ENCODE results near the gene PLBD1. TPM values are rescaled to one million over a fixed set of nuclear protein-coding genes. Genes with fewer than 3 reads are reported as not detected.
A peak's percentile ranks its signal among the peaks of the same experiment; 100 is the strongest.

The PLBD1 gene
- total RNA-seq, 3 donors from 2014 or later, result 22.6 to 82.4 (median 63.7) TPM

DNA sequence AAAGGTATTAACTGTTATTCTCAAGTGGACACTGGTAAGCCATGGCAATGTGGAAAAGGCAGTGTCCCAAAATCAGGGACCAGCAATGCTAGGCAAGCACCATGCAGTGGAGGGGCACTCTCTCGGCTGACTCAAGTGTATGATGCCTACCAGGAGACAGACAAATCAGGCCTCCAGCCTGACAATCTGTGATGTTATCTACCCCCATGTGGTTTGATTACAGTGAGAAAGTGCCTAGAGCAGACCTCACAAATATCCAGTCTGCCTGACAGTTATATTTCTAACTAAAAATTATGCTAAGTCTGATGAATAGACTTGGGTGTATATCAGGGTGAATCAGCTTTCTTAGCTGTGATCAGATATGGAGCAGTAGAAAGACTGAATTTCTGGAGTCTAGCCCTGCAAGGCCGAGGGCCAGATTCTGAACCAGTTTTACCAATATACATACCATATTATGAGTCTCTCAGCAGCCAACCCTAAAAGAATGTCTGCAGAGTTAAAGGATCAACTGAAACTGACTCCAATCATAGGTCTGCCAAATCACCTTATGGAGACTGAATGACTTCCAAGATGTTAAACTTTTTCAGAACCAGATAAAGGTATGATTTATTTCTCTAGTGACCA lies 3.2 kb downstream of the PLBD1 start:
- Histone ChIP-seq H3K9me3 (no peaks in the 10 kb centered on the region), H3K36me3 (ENCODE audit: low read depth) (no peaks in the 10 kb centered on the region), H3K4me3 (no peak overlapping the region), H3K4me1 (ENCODE audit: low read depth) (peaks cover 14% of the 10 kb centered on the region)
- TF ChIP-seq CTCF (IDR thresholded peaks at IDR 0.05), result no peak
- DNase-seq (no peak), ATAC-seq (no peak)
- intact Hi-C loops (cut with DNase I, micrococcal nuclease), result no loop called here

DNA sequence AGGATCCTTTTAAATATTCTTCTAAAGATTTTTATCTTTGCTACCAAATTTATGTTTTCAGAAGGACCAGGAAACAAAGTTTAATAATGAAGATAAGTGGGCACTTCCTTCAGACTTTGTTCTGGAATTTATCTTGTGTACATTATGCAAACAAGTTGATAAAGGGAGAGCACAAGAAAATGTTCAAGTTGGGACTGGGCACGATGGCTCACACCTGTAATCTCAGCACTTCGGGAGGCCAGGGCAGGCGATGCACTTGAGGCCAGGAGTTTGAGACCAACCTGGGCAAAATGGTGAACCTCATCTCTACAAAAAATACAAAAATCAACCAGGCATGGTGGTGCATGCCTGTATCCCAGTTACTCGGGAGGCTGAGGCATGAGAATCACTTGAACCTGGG lies 4.6 kb downstream of the PLBD1 start:
- DNase-seq, result peak in 1 of 3 donors; percentile 45
- no peaks in the 10 kb centered on the region for H3K36me3 ChIP-seq (ENCODE audit: low read depth)
- ATAC-seq, result peak; percentile 20
- no peaks in the 10 kb centered on the region for H3K9me3 ChIP-seq
- peaks cover 19% of the 10 kb centered on the region for H3K4me1 ChIP-seq (ENCODE audit: low read depth)
- TF ChIP-seq CTCF (IDR thresholded peaks at IDR 0.05), result no peak
- H3K4me3 ChIP-seq, result no peak overlapping the region
- intact Hi-C loops (cut with DNase I, micrococcal nuclease), result no loop called here

DNA sequence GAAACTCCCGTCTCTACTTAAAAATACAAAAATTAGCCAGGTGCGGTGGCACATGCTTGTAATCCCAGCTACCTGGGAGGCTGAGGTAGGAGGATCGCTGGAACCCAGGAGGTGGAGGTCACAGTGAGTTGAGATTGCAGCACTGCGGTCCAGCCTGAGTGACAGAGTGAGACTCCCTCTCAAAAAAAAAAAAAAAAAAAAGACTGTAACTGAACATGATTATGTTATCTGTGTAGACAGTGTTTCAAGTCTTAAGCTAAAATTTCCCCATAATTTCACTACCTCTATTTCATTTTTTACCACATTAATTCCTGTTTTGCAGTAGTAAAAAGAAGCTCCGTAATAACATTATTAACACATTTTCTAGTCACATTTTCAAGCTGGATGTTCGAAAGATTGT lies 5.4 kb downstream of the PLBD1 start:
- DNase-seq (no peak), ATAC-seq (no peak)
- Histone ChIP-seq H3K9me3 (no peaks in the 10 kb centered on the region), H3K4me1 (ENCODE audit: low read depth) (peaks cover 19% of the 10 kb centered on the region), H3K36me3 (ENCODE audit: low read depth) (no peaks in the 10 kb centered on the region), H3K4me3 (no peak overlapping the region)
- TF ChIP-seq CTCF (IDR thresholded peaks at IDR 0.05), result no peak
- intact Hi-C loops (cut with DNase I, micrococcal nuclease), result no loop called here

GRCh38 chr12:14561677-14562238 lies 5.9 kb downstream of the PLBD1 start:
- TF ChIP-seq CTCF (IDR thresholded peaks at IDR 0.05), result no peak
- ATAC-seq, result peak; percentile 14
- peaks cover 19% of the 10 kb centered on the region for H3K4me1 ChIP-seq (ENCODE audit: low read depth)

GRCh38 chr12:14560904-14561574 lies 6.6 kb downstream of the PLBD1 start:
- intact Hi-C loops (cut with DNase I, micrococcal nuclease), result no loop called here
- H3K4me1 ChIP-seq (ENCODE audit: low read depth), result peaks cover 19% of the 10 kb centered on the region
- DNase-seq (no peak), ATAC-seq (peak; percentile 76)
- TF ChIP-seq CTCF (IDR thresholded peaks at IDR 0.05), result no peak
- no peaks in the 10 kb centered on the region for H3K9me3 ChIP-seq
- H3K36me3 ChIP-seq (ENCODE audit: low read depth), result no peaks in the 10 kb centered on the region
- no peak overlapping the region for H3K4me3 ChIP-seq

More at GRCh38 chr12:14561677-14562238, 5.9 kb downstream of the PLBD1 start:
- peak in 1 of 3 donors; percentile 36 for DNase-seq
- H3K36me3 ChIP-seq (ENCODE audit: low read depth), result no peaks in the 10 kb centered on the region
- intact Hi-C loops (cut with DNase I, micrococcal nuclease), result no loop called here
- H3K9me3 ChIP-seq, result no peaks in the 10 kb centered on the region
- no peak overlapping the region for H3K4me3 ChIP-seq
